ENCODE results near the gene CNFN. TPM values are rescaled to one million over a fixed set of nuclear protein-coding genes. Genes with fewer than 3 reads are reported as not detected.

Gene CNFN
- total RNA-seq, 1 experiment from 2014 or later = 7.1 TPM

GRCh38 chr19:42363614-42364346 is 26.3 kb downstream of the CNFN start:
- no peaks in the 10 kb centered on the region for H3K79me1 ChIP-seq (ENCODE audit: insufficient read depth, low read depth, low read length, poor library complexity, severe bottlenecking)
- WGBS (ENCODE audit: extremely low coverage, insufficient read length, low lambda C conversion rate) = no CpG with 5 or more reads among the region's 17 CpGs
- no peaks in the 10 kb centered on the region for H3K4me1 ChIP-seq (ENCODE audit: insufficient read depth, low read length)
- H2BK120ac ChIP-seq (ENCODE audit: low read depth, low read length, poor library complexity, severe bottlenecking) = no peak overlapping the region
- no peak overlapping the region for H2BK12ac ChIP-seq (ENCODE audit: insufficient read length, low read depth, low read length)
- Mint-ChIP-seq H3K4me1 (peaks cover 17 to 44% of the 10 kb centered on the region in 2 experiments), H3K27me3 (ENCODE audit: low read depth) (peaks cover 1% of the 10 kb centered on the region; the same call in 1 of the 2 replicates), H3K9me3 (peaks cover 8 to 9% of the 10 kb centered on the region in 2 experiments), H3K4me3 (no peak overlapping the region), H3K36me3 (ENCODE audit: insufficient read depth in 1 of 3, low read depth in 3 of 3) (peaks cover 37 to 44% (median 42%) of the 10 kb centered on the region in 3 experiments), H3K27ac (no peak overlapping the region; a peak in 1 of 7 replicates)
- no peaks in the 10 kb centered on the region for H3K23me2 ChIP-seq (ENCODE audit: insufficient read length, low read depth, low read length, poor library complexity, severe bottlenecking)
- H2AFZ ChIP-seq (ENCODE audit: low read length) = no peak overlapping the region
- H2BK15ac ChIP-seq (ENCODE audit: low read depth, low read length) = no peak overlapping the region
- no peaks in the 10 kb centered on the region for H3K27me3 ChIP-seq (ENCODE audit: insufficient read depth, low read length)
- H4K20me1 ChIP-seq (ENCODE audit: control insufficient read depth, insufficient read depth, insufficient read length) = no peaks in the 10 kb centered on the region
- no peak overlapping the region for H2BK5ac ChIP-seq (ENCODE audit: insufficient read length, low read length)
- no peak for TF ChIP-seq CTCF (conservative IDR thresholded peaks at IDR 0.05)
- H3T11ph ChIP-seq (ENCODE audit: low read length) = no peak overlapping the region
- no peak overlapping the region for H3K4me2 ChIP-seq (ENCODE audit: insufficient read depth, insufficient read length, low read length)
- no peak overlapping the region for H2BK20ac ChIP-seq (ENCODE audit: low read depth, low read length, poor library complexity, severe bottlenecking)
- no peak overlapping the region for H3K9ac ChIP-seq (ENCODE audit: extremely low read depth, insufficient read length, low read length)
- H3K23ac ChIP-seq (ENCODE audit: insufficient read length, low read depth, low read length) = no peak overlapping the region
- DNase-seq = no peak
- H3K9me3 ChIP-seq (ENCODE audit: control insufficient read depth, low read depth, low read length) = peaks cover 6% of the 10 kb centered on the region
- no peak overlapping the region for H2AK5ac ChIP-seq (ENCODE audit: insufficient read length, low read length)
- no peak overlapping the region for H3K14ac ChIP-seq (ENCODE audit: insufficient read depth, low read length)
- no peak overlapping the region for H4K91ac ChIP-seq (ENCODE audit: insufficient read length, low read depth, low read length)
- no peak overlapping the region for H3K56ac ChIP-seq (ENCODE audit: insufficient read length, low read depth, low read length)
- no peak overlapping the region for H3K18ac ChIP-seq (ENCODE audit: insufficient read length, low read depth, low read length)
- H4K5ac ChIP-seq (ENCODE audit: insufficient read length, low read depth, low read length) = no peak overlapping the region
- no peak overlapping the region for H4K8ac ChIP-seq (replicated peaks; ENCODE audit: insufficient read length, low read depth, low read length)
- no peaks in the 10 kb centered on the region for H3K79me2 ChIP-seq (ENCODE audit: insufficient read depth, low read length)
- no peak overlapping the region for H3K27ac ChIP-seq (ENCODE audit: insufficient read length, low read depth, low read length)
- H3K4ac ChIP-seq (ENCODE audit: low read depth, low read length) = no peak overlapping the region

All from H9 (cell line).